HG03439 (cell line): ENCODE measurements around the gene TBC1D16.

Experiments
- ATAC-seq: cut with Tn5 transposase; IDR thresholded peaks from one replicate; pipeline ENCODE4 v1.9.1; 2021; ENCODE audit warnings: mild to moderate bottlenecking, moderate library complexity; ENCODE audit not compliant: unreplicated experiment

Gene TBC1D16

GRCh38 chr17:79930877-79931816 is 104.5 kb downstream of the TBC1D16 start:
- no peak for ATAC-seq

GRCh38 chr17:79930062-79930876 is 105.4 kb downstream of the TBC1D16 start:
- no peak for ATAC-seq

DNA sequence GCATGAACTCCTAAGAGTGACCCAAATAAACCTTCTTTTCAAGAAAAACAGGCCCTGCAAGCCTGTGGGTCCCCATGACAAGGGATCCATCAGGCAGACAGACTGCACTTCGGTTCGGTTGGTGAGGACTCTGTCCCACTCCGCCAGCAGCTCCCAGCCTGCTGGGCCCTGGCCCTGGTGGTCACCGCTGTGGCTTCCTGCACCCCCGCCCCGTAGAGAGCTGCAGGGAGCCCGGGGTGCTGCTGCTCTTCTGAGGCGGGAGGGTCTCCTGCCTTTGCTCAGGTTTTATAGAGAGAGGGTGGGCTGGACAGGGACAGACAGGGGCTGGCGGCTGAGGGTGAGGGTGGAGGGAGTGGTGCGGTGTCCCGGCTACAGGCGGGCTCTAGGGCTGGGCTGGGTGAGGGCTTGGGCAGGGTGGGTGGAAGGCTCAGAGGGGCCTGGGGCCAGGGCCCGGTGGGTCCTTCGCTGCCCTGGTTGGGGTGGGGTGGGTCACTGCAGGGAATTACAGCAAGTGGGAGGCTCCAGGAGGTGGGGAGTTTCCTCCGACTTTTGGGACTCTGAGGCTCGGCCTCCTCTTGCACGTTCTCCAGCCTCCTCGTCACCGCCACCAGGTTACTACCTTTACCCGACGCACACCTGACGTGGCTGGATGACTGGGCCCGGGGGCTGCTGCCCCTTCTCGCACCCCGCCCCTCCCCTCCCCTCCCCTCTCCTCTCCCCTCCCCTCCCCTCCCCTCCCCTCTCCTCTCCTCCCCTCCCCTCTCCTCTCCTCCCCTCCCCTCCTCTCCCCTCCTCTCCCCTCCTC is 106.2 kb downstream of the TBC1D16 start:
- no peak for ATAC-seq

- ATAC-seq = no peak
These were observed 107.0 kb downstream of the TBC1D16 start for GRCh38 chr17:79928502-79929256.

- no peak for ATAC-seq
These were observed 107.8 kb downstream of the TBC1D16 start for GRCh38 chr17:79927688-79928501.

- ATAC-seq = no peak
These were observed 108.5 kb downstream of the TBC1D16 start for GRCh38 chr17:79927136-79927661.

- no peak for ATAC-seq
These were observed 109.0 kb downstream of the TBC1D16 start for GRCh38 chr17:79926605-79927135.

GRCh38 chr17:79926142-79926604 is 109.5 kb downstream of the TBC1D16 start:
- no peak for ATAC-seq

GRCh38 chr17:79925242-79925957 is 110.3 kb downstream of the TBC1D16 start:
- ATAC-seq = no peak

DNA sequence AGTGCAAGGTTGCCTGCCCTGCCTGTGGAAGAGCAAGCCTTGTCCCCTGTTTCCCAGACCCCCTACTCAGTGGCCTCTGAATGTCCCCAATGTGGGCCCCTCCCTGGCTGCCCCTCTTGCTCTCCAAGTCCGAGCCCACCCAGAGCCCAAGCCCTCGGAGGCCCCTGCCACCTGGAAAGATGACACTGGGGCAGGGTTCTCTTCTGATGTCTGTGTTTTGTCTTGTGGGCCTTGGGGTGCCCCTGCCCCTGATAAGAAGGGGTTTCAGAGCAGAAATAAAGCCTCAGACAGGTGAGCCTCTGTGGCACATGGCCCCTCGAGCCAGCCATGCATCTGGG is 111.1 kb downstream of the TBC1D16 start:
- no peak for ATAC-seq

DNA sequence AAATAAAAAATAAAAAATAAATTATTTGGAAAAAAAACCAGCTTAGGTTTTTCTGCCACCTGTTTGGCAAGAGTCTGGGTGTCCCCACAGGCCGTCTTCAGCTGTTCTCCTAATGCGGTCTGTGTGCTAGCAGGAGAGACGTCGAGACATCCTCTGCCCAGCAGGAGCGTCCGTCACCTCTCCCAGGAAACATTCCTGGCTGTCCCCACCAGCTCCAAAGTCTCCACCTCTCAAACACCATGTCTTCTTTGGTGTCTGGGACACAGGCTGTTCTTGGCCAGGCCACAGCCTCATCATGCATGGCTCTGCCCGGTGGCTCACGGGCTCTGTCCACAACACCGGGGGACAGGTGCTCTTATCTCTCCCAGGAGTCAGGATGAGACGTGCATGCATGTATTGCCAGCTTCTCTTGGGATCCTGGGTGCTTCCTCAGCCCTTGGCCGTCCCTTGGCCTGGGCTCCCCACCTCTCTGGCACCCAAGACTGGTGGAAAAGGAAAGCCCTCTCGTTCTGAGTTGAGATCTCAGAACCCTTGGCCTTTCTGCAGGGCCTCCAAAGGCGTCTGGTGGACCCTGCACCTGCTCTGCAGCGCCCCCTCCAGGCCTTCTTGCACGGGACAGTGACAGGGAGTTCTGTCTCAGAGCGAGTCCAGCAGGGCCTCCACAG is 111.6 kb downstream of the TBC1D16 start:
- no peak for ATAC-seq

GRCh38 chr17:79922798-79923197 is 112.9 kb downstream of the TBC1D16 start:
- ATAC-seq = no peak

- ATAC-seq = no peak
These were observed 113.5 kb downstream of the TBC1D16 start for GRCh38 chr17:79922116-79922601.

GRCh38 chr17:79921411-79922115 is 114.1 kb downstream of the TBC1D16 start:
- ATAC-seq = no peak

DNA sequence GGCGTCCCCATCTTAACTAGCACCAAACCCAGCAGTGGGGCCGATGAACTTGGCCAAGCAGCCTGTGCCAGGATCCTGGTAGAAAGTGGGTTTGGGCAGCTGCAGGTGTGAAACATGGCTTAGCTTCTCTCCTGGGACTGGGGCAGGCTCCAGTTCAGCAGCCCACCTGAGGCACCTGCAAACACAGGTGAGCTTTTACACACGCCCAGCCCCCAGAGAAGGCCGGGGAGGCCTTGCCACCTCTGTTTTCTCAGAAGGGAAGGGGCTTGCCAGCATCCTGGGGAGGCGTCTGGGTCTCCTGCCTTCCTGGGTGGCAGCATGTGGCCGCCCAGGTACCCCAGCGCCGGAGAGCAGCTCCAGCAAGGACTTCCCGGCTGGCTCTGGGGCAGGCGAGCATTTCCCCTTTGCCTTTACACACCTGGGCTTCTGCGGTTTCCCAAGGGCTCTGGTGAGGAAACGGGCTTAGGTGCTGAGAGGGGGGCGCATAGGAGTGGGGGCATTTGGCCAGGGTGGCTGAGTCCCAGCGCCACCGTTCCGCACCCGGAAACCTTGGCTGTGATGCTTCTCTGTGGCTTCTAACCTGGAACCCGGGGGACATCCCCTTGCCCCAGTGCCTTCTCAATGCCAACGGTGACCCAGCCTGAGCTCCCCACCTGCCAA is 114.8 kb downstream of the TBC1D16 start:
- ATAC-seq = no peak
